Thoracic aorta (tissue), 2 donors: ENCODE data around the gene CDH12. TPM values are rescaled to one million over a fixed set of nuclear protein-coding genes. Genes with fewer than 3 reads are reported as not detected.

Source experiments
- ATAC-seq: fragments of 150-250 bp; one replicate; pipeline ENCODE4 v1.8.0; 2017; ENCODE audit warnings: low read depth; ENCODE audit not compliant: insufficient number of reproducible peaks, low FRiP score
- DNase-seq: peaks from one replicate; pipeline ENCODE4 v3.0.0-alpha.2; 2020; ENCODE audit warnings: low spot score
- H3K27ac ChIP-seq, 2 donors: fragments of 200-600 bp; sonication (generic); 1 replicate in 1 of 2; 2 replicates in 1 of 2; pipeline ENCODE4 v1.5.1; 2016; ENCODE audit warnings: mild to moderate bottlenecking in 2 of 2, moderate library complexity in 2 of 2
- H3K27me3 ChIP-seq: fragments of 200-600 bp; sonication (generic); replicated peaks from 2 replicates; pipeline ENCODE4 v1.6.0; 2016; ENCODE audit warnings: mild to moderate bottlenecking; ENCODE audit not compliant: insufficient read depth
- H3K36me3 ChIP-seq: fragments of 200-600 bp; sonication (generic); one replicate; pipeline ENCODE4 v1.5.1; 2016
- H3K4me1 ChIP-seq, 2 donors: fragments of 200-600 bp; sonication (generic); 1 replicate in 1 of 2; 2 replicates in 1 of 2; pipeline versions ENCODE4 v1.5.1 to v1.6.0; 2016; ENCODE audit warnings: low read depth in 2 of 2, mild to moderate bottlenecking in 1 of 2; ENCODE audit not compliant: control insufficient read depth in 1 of 2
- H3K4me3 ChIP-seq: fragments of 200-600 bp; sonication (generic); 2 replicates; pipeline ENCODE4 v1.5.1; 2016; ENCODE audit warnings: mild to moderate bottlenecking
- H3K9me3 ChIP-seq: fragments of 200-600 bp; sonication (generic); 2 replicates; pipeline ENCODE4 v1.5.1; 2016
- total RNA-seq, 2 donors: library from RNA; depleted of rRNA; stranded (reverse); fragments of >200 nt; gene quantifications; one replicate each; pipeline versions ENCODE4 v1.1.0 to v1.2.3, GENCODE V29; 2016
- TF ChIP-seq, protein P1 (sequence below): fragments of 200-600 bp; sonication (generic); IDR thresholded peaks from one replicate; pipeline ENCODE4 v1.5.1; 2019; ENCODE audit warnings: antibody characterized with exemption

CDH12 gene
- total RNA-seq, 2 donors from 2014 or later = not detected

DNA sequence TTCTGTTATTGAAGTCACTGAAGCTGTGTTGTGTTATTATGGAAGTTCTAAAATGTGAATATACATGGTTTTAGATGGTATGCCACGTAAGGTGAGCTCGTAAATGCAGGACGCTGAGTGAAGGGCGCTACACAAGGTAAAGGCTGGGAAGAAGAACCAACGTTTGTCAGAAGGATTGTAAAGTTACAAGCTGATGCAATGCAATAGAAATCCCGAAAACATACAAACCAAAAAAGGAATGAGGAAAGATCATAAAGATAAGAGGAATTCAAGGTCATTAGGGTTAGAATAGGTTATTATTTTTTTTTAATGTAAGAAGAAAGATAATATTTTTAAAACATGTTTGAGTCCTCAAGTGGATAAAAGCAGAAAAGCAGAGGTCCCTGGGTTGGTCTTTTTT, 538.6 kb downstream of the CDH12 start:
- DNase-seq (no peak), ATAC-seq (no peak)
- Histone ChIP-seq H3K9me3 (no peaks in the 10 kb centered on the region), H3K4me1 (no peaks in the 10 kb centered on the region), H3K27me3 (no peaks in the 10 kb centered on the region), H3K27ac (no peak overlapping the region), H3K4me3 (no peak overlapping the region), H3K36me3 (no peaks in the 10 kb centered on the region)
- TF ChIP-seq, protein P1, sequence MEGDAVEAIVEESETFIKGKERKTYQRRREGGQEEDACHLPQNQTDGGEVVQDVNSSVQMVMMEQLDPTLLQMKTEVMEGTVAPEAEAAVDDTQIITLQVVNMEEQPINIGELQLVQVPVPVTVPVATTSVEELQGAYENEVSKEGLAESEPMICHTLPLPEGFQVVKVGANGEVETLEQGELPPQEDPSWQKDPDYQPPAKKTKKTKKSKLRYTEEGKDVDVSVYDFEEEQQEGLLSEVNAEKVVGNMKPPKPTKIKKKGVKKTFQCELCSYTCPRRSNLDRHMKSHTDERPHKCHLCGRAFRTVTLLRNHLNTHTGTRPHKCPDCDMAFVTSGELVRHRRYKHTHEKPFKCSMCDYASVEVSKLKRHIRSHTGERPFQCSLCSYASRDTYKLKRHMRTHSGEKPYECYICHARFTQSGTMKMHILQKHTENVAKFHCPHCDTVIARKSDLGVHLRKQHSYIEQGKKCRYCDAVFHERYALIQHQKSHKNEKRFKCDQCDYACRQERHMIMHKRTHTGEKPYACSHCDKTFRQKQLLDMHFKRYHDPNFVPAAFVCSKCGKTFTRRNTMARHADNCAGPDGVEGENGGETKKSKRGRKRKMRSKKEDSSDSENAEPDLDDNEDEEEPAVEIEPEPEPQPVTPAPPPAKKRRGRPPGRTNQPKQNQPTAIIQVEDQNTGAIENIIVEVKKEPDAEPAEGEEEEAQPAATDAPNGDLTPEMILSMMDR = no peak

DNA sequence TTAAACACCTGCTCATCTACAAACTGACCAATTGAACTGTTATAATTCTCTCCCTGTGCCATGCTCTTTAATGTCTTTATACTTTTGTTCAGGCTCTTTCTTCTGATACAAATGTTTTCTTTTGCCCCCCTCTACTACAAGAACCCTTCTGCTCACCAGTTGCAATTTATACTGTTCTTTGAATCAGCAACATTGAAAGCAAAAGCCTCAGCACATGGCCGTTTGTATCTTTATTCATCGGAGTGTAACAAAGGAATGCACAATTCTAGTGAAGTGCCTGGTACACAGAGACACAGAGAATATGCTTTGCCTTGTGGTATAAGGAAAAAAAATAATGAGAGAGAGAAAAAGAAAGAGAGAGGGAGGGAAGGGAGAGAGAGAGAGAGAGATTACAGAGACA, 547.1 kb downstream of the CDH12 start:
- ATAC-seq (no peak), DNase-seq (no peak)
- Histone ChIP-seq H3K9me3 (no peaks in the 10 kb centered on the region), H3K36me3 (no peaks in the 10 kb centered on the region), H3K27ac (no peak overlapping the region), H3K4me1 (no peaks in the 10 kb centered on the region), H3K4me3 (no peak overlapping the region), H3K27me3 (no peaks in the 10 kb centered on the region)
- TF ChIP-seq, protein P1 = no peak

DNA sequence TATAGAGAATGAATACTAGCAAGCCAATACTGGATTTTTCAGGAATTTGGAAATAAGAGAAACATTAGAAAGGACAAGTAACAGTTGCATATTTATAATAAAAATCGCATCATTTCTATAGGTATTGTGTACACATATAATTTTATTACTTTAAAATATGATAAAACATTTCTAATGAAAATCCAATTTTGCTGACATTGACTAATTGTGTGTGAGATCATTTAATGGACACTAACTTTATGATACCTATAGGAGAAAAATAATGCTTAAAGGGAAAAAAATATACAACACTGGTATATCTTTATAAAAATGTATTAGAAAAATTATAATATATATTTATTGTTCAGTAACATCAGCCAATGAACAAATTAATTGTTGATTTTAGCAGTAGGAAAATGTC, 557.3 kb downstream of the CDH12 start:
- TF ChIP-seq, protein P1 = no peak
- no peak for DNase-seq
- H3K4me3 ChIP-seq = no peak overlapping the region
- H3K27ac ChIP-seq = no peak overlapping the region
- no peaks in the 10 kb centered on the region for H3K27me3 ChIP-seq
- H3K4me1 ChIP-seq = no peaks in the 10 kb centered on the region
- no peak for ATAC-seq
- H3K36me3 ChIP-seq = no peaks in the 10 kb centered on the region
- no peaks in the 10 kb centered on the region for H3K9me3 ChIP-seq

DNA sequence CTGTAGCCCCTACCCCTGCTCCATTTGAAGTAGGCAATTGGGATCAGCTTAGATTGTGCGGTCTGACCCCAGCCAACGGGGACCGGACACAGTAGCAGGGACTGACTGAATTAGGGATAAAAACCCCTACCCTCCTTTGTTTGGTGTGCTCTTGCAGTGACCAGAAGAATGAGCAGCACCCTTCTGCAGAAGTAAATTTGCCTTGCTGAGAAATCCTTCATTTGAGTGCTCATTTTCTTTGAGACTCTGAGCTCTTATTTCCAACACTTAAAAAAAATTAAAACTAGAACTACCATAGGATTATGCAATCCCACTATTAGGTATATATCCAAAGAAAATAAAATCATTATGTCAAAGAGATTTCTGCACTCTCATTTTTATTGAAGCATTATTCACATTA, 560.0 kb downstream of the CDH12 start:
- ATAC-seq = no peak
- TF ChIP-seq, protein P1 = no peak
- Histone ChIP-seq H3K27ac (no peak overlapping the region), H3K36me3 (no peaks in the 10 kb centered on the region), H3K27me3 (no peaks in the 10 kb centered on the region), H3K4me3 (no peak overlapping the region), H3K4me1 (no peaks in the 10 kb centered on the region), H3K9me3 (no peaks in the 10 kb centered on the region)
- DNase-seq = no peak

DNA sequence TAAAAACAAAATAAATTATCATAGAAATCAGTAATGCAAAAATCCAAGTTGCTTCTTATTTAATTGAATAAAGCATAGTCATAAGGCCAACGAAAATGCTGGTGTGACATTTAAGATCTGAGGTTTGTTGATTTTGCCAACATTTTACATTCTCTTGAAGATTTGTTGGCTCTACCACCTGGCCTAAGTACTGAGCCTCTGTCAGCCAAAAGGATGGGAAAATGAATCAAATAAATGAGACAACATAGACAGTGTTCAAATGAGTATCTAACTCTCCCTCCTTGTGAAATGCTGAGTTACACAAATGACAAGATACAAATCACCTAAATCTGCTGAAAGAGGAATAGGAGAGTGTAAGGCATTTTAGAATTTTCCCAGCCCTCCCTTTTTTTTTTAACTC, 575.0 kb downstream of the CDH12 start:
- no peak overlapping the region for H3K27ac ChIP-seq
- no peak for ATAC-seq

More for the DNA sequence above, 575.0 kb downstream of the CDH12 start:
- H3K9me3 ChIP-seq = no peaks in the 10 kb centered on the region
- H3K27me3 ChIP-seq = no peaks in the 10 kb centered on the region
- no peaks in the 10 kb centered on the region for H3K36me3 ChIP-seq
- TF ChIP-seq, protein P1 = no peak
- DNase-seq = no peak
- no peaks in the 10 kb centered on the region for H3K4me1 ChIP-seq
- no peak overlapping the region for H3K4me3 ChIP-seq
